GM21381 (cell line): Measurements from ENCODE around the gene ZKSCAN8.

Experiments used
- ATAC-seq: cut with Tn5 transposase; IDR thresholded peaks from one replicate; pipeline ENCODE4 v1.9.1; 2021; ENCODE audit warnings: mild to moderate bottlenecking, moderate library complexity; ENCODE audit not compliant: unreplicated experiment

The ZKSCAN8 gene

DNA sequence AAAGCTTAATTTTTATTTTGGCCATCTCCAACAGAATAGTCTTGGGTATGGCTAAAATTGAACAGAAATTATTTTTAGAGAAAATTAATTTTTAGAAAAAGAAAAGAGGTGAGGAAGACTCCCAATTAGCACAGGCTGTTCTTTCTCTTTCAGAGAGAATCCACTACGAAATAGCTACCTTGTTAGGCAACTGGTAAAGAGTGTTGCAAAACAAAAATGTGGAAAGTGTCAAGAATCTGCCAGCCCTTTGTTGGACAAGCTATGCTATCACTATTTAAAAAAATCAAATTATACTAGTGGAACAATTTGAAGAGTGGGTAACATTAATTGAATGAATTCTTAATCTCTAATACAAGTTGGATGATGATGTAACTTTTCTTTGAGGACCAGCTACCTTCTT is 64.2 kb downstream of the ZKSCAN8 start:
- ATAC-seq: no peak

DNA sequence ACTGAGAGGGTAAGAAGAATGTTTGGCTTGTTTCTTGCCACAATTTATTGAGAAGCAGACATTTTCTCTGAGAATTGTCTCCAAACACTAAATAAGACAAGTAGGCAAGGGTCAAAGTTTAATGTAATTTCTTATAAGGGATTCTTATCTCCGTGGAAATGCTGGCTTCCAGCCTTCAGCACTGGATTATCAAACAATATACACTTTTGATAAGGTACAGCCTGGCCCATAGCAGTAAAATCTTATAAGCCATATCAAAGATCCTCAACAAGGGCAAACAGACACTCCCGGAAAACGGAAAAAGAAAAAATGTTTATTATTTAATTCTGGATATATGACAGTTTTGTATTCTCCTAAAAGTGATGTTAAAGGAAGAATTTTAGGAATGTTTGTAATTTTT is 64.8 kb downstream of the ZKSCAN8 start:
- ATAC-seq: no peak

DNA sequence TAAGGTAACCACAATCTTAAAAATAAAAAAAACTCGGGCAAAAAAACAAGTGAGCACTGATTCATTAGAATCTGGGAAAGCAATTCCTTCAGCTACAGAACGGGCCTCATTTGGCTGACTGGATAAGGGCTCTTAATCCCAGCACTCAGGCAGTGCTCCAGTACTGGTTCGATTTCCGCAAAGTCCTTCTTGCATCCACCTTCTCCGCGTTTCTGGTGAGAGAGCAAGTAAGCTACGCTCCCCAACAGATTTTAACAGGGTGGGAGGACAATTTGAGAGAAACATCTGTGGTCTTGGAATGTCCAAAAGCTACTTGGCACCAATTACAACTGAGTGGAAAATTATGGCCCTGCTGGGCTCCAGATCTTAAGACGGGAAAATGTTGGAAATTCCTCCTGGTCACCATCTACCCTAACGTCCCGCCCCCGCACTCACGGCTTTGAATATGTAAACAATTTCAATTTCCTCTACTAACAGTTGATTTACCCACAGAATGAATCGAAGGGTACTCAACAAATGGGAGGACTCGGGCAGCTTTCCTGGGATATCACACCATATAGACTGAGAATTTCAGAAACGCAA is 65.3 kb downstream of the ZKSCAN8 start:
- no peak for ATAC-seq

DNA sequence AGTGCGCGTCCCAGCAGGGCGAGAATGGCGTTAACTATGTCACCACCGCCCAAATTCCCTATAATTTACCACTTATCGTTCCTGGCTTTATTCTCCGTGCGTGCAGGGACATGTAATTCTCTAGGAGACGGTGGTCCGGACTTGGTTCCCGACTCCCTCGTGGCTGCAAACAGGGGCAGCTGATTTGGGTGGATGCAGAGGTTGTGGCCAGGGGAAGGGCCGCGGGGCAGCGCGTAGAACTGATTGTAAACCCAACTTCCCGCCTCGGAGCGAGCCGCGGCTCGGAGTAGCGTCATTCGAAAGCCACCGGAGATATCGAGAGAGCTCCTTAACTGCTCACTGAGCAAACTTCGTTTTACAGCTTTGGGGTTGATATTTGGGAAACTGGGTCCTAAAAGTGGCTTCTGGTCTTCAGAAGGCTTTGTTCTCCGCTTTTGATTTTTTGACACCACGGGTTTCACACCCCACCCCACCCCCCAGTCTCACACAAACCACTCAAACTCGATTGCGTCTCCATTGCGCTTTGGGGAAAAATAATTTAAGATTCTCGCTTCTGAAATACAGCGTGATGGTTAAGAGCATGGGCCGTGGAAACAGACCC is 65.9 kb downstream of the ZKSCAN8 start:
- ATAC-seq: no peak

DNA sequence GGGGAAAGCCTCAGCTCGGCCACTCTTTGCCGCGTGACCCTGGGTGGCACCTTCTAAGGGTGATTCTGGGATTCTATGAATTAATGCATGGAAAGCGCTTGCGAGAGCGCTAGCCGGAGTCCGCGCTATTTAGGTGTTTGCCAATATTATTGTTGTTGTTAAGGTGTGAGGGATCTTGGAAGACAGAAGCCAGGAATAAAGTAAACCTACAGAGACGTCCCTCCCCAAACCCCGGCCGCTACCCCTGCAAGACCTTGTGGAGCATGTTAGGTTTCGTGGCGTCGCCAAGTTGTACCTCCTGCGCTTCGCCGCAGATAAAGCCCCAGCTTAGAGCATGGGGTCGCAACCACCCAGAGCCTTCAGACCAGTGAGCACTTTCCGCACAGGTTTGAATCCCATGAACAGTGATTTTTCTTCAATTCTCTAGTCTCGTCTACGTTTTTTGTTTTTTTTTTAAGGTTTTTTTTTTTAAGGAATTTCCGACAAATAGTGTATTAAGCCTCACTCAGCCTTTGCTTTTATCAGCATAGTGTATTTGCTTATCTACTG is 66.5 kb downstream of the ZKSCAN8 start:
- ATAC-seq: no peak
